Lung (tissue), 12 donors: ENCODE data around the gene PATJ. TPM values are rescaled to one million over a fixed set of nuclear protein-coding genes. Genes with fewer than 3 reads are reported as not detected.

Experiments used
- ATAC-seq: fragments of 200-7000 bp; cut with Tn5 transposase; one replicate; pipeline ENCODE4 v1.9.1; 2020; ENCODE audit warnings: moderate number of reproducible peaks; ENCODE audit not compliant: insufficient read depth, low FRiP score
- DNase-seq, 3 donors: peaks; one replicate each; pipeline ENCODE4 v3.0.0-alpha.2; 2013 to 2017
- H3K27ac ChIP-seq, 2 donors: one replicate each; pipeline ENCODE4 v1.5.1; 2013; ENCODE audit warnings: mild to moderate bottlenecking in 2 of 2, moderate library complexity in 2 of 2, control low read depth in 1 of 2, inconsistent platforms in 1 of 2, low read depth in 1 of 2, low read length in 1 of 2
- H3K27me3 ChIP-seq, 3 donors: one replicate each; pipeline ENCODE4 v1.5.1; 2013; ENCODE audit warnings: low read length in 2 of 3; ENCODE audit not compliant: control insufficient read depth in 3 of 3, insufficient read depth in 3 of 3
- H3K36me3 ChIP-seq, 4 donors: one replicate each; pipeline ENCODE4 v1.5.1; 2013; ENCODE audit warnings: low read length in 4 of 4, mild to moderate bottlenecking in 1 of 4, moderate library complexity in 1 of 4; ENCODE audit not compliant: control insufficient read depth in 4 of 4, insufficient read depth in 4 of 4
- H3K4me1 ChIP-seq, 5 donors: one replicate each; pipeline ENCODE4 v1.5.1; 2013; ENCODE audit warnings: low read length in 5 of 5, mild to moderate bottlenecking in 2 of 5, moderate library complexity in 1 of 5; ENCODE audit not compliant: control insufficient read depth in 5 of 5, insufficient read depth in 5 of 5
- H3K4me3 ChIP-seq: one replicate; pipeline ENCODE4 v1.5.1; 2013; ENCODE audit warnings: mild to moderate bottlenecking, control low read depth, moderate library complexity
- H3K9ac ChIP-seq, 2 donors: one replicate each; pipeline ENCODE4 v1.5.1; 2013; ENCODE audit warnings: low read length in 2 of 2, control low read depth in 1 of 2; ENCODE audit not compliant: insufficient read depth in 1 of 2
- H3K9me3 ChIP-seq, 4 donors: one replicate each; pipeline ENCODE4 v1.5.1; 2013; ENCODE audit warnings: low read length in 3 of 4, mild to moderate bottlenecking in 1 of 4, moderate library complexity in 1 of 4; ENCODE audit not compliant: control insufficient read depth in 4 of 4, insufficient read depth in 3 of 4
- CTCF ChIP-seq: IDR thresholded peaks from 2 replicates; pipeline ENCODE4 v1.5.1; 2012; ENCODE audit warnings: mild to moderate bottlenecking; ENCODE audit errors: control extremely low read depth, extremely low read depth
- WGBS, 2 donors: extraction: QIAGEN DNeasy Blood & Tissue Kit; methylation state at CpG; one replicate each; pipeline ENCODE4 v1.1.7; 2013; 5-methylcytosine and 5-hydroxymethylcytosine counted together
- polyA plus RNA-seq, 2 donors: library from polyadenylated mRNA; stranded (reverse); fragments of 200-250 nt; gene quantifications; one replicate each; pipeline ENCODE4 v1.2.1, GENCODE V29; 2013
- total RNA-seq, 2 donors: library from RNA; depleted of rRNA in 1 of 2; stranded (reverse); fragments of >200 nt in 1 of 2; gene quantifications; one replicate each; pipeline ENCODE4 v1.2.1, GENCODE V29; 2014 to 2021
- donor health status: control.
- donor health status: control.
- donor health status: Bipolar disorder and iron deficiency.
- donor health status: healthy.
- donor health status: DM: yes; HTN: yes; CAD: no.

The PATJ gene
- total and polyA plus RNA-seq, 4 donors = 5.3 to 115 (median 26.8) TPM

DNA sequence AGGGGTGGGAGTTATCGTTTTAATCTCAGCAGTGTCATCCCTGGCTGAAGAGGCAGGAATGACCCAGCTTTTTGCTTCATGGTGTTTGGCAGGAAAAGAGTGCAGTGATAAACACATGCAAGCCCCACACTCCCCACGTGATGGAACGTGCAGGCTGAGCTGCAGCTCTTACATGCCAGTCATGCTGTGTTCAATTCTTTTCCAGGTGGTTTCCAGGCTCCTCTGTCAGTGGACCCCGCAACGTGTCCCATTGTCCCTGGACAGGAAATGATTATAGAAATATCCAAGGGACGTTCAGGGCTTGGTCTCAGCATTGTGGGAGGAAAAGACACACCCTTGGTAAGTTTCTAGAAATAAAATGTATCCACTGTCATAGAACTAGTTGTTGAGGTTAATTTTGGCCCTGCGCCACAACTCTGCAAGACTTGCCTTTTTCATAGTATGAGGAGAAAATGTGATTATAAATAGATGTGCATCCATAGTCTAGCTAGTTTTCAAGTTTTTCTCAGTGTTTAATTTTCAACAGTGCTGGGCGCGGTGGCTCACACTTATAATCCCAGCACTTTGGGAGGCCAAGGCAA, 342.1 kb downstream of the PATJ start:
- 61 to 63% methylated on average over 9 of the region's 9 CpGs for WGBS, 2 donors
- H3K9ac ChIP-seq = no peak overlapping the region
- no peak for ATAC-seq
- peaks cover 0 to 5% (median 0%) of the 10 kb centered on the region in 4 donors for H3K36me3 ChIP-seq
- H3K27ac ChIP-seq = no peak overlapping the region
- H3K9me3 ChIP-seq = no peaks in the 10 kb centered on the region
- no peak for TF ChIP-seq CTCF
- H3K4me1 ChIP-seq = peaks cover 0 to 6% (median 0%) of the 10 kb centered on the region in 5 donors
- H3K4me3 ChIP-seq = no peak overlapping the region
- no peaks in the 10 kb centered on the region for H3K27me3 ChIP-seq
- peak in 2 of 3 donors; percentile 29 to 54 for DNase-seq

GRCh38 chr1:62088439-62088838, 346.2 kb downstream of the PATJ start:
- H3K27me3 ChIP-seq = no peaks in the 10 kb centered on the region
- H3K9ac ChIP-seq = no peak overlapping the region
- TF ChIP-seq CTCF = no peak
- peaks cover 0 to 2% (median 0%) of the 10 kb centered on the region in 4 donors for H3K36me3 ChIP-seq
- H3K9me3 ChIP-seq = no peaks in the 10 kb centered on the region
- no peak for DNase-seq
- no peak overlapping the region for H3K4me3 ChIP-seq
- peaks cover 0 to 9% (median 0%) of the 10 kb centered on the region in 5 donors for H3K4me1 ChIP-seq
- no peak overlapping the region for H3K27ac ChIP-seq
- ATAC-seq = no peak

GRCh38 chr1:62089570-62089969, 347.3 kb downstream of the PATJ start:
- no peaks in the 10 kb centered on the region for H3K27me3 ChIP-seq
- H3K4me1 ChIP-seq = peaks cover 0 to 5% (median 0%) of the 10 kb centered on the region in 5 donors
- no peaks in the 10 kb centered on the region for H3K9me3 ChIP-seq
- peaks cover 0 to 2% (median 0%) of the 10 kb centered on the region in 4 donors for H3K36me3 ChIP-seq
- WGBS, 2 donors = 90 to 93% methylated on average over 2 of the region's 2 CpGs
- no peak overlapping the region for H3K27ac ChIP-seq
- DNase-seq (no peak), ATAC-seq (no peak)
- H3K4me3 ChIP-seq = no peak overlapping the region
- no peak for TF ChIP-seq CTCF
- H3K9ac ChIP-seq = no peak overlapping the region

DNA sequence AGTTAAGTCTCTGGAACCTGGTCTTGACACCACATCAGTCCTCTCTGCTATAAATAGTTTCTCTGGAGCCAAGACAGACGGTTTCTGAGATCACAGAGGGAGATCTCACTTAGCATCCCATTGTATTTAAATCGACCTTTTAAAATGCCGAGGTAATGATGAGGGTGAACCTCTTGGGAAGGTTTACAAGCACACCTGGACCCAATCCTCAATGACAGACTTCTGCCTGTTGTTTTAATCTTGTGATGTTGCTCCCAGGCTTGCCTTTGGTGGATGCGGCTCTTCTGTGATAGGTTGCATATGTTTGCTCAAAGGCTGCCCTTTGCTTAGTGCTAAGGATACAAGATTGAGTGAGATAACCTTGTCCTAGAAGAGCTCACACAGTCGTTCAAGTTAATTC, 347.7 kb downstream of the PATJ start:
- no peak for DNase-seq
- no peak for ATAC-seq
- H3K9ac ChIP-seq = no peak overlapping the region
- no peak for TF ChIP-seq CTCF
- no peaks in the 10 kb centered on the region for H3K27me3 ChIP-seq
- no peaks in the 10 kb centered on the region for H3K9me3 ChIP-seq
- peaks cover 0 to 5% (median 0%) of the 10 kb centered on the region in 5 donors for H3K4me1 ChIP-seq
- no peak overlapping the region for H3K4me3 ChIP-seq
- H3K27ac ChIP-seq = no peak overlapping the region
- H3K36me3 ChIP-seq = peaks cover 0 to 2% (median 0%) of the 10 kb centered on the region in 4 donors
- WGBS, 2 donors = 67 to 78% methylated on average over 5 of the region's 5 CpGs
